ENCODE results near the gene PPFIA4.
A peak's percentile ranks its signal among the peaks of the same experiment; 100 is the strongest.

Gene PPFIA4

DNA sequence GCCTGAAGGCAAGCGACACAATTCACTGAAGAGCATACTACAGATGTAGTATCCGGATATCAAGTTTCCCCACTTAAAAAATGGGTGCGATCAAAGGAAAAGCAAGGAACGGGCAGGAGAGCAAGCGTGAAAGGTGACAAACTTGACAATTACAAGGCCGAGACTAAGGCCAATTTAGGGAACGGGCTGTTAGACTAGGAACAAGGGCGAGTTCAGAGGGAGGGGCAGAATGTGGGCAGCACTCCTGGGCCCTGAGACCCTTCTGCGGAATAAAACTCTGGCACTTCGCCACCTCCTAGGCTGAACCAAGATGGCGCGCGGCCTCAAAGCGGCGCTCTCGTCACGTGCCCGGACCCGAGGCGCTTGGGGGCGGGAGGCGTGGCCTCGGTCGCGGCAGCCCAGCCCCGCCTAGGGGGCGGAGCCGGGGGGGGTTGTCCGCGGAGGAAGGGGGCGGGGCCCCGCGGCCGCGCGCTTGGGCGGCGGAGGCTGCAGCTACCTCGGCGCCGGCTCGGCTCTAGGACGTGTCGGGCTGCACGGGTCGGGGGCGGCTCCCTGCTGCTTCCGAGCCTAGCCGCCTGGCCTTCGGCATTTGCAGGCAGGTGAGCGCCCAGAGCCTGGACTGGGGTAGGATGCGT is at the start of gene PPFIA4:
Gene PPFIA4 (plus strand): TSS at position 461 of the 635 bp plus-strand sequence. CDS start 12,518 bp downstream, outside the sequence.
- H3F3A ChIP-seq (ENCODE audit: insufficient read depth, low read length), result peaks cover 9% of the 10 kb centered on the region
- H3K9me2 ChIP-seq (replicated peaks; ENCODE audit: insufficient read depth, low read length), result no peaks in the 10 kb centered on the region
- DNase-seq, result peak; percentile 94
- no peak within 1 kb of the TSS for H3K27ac ChIP-seq (ENCODE audit: low read length)
- no peaks in the 10 kb centered on the region for H3K79me2 ChIP-seq (ENCODE audit: low read length)
- H2AFZ ChIP-seq (ENCODE audit: low read length), result peak within 1 kb of the TSS; percentile 97
- no peaks in the 10 kb centered on the region for H3K9me3 ChIP-seq (replicated peaks; ENCODE audit: insufficient read depth, low read length)
- 0 out of 2 replicates have a peak, but pooled peaks cover 4% of the 10 kb centered on the region for H3K27me3 ChIP-seq (replicated peaks; ENCODE audit: insufficient read depth, low read length)
- no peak for TF ChIP-seq EZH2phosphoT487 (IDR thresholded peaks at IDR 0.05; ENCODE audit: low read length)
- no peak for TF ChIP-seq EZH2 (optimal IDR thresholded peaks at IDR 0.05; ENCODE audit: low read depth, low read length)
- H3K36me3 ChIP-seq (replicated peaks; ENCODE audit: insufficient read depth, low read length), result 0 out of 2 replicates have a peak, but pooled peaks cover 1% of the 10 kb centered on the region
- H3K4me2 ChIP-seq (ENCODE audit: low read depth, low read length), result peak within 1 kb of the TSS; percentile 99
- H3K9ac ChIP-seq (ENCODE audit: low read length), result peak within 1 kb of the TSS; percentile 62; the same call in 1 of the 2 replicates
- peaks cover 8% of the 10 kb centered on the region for H3K4me1 ChIP-seq (ENCODE audit: low read length)
- no peaks in the 10 kb centered on the region for H4K20me1 ChIP-seq (ENCODE audit: insufficient read depth, low read length)
- peak within 1 kb of the TSS; percentile 86 for H3K4me3 ChIP-seq (ENCODE audit: low read length)

DNA sequence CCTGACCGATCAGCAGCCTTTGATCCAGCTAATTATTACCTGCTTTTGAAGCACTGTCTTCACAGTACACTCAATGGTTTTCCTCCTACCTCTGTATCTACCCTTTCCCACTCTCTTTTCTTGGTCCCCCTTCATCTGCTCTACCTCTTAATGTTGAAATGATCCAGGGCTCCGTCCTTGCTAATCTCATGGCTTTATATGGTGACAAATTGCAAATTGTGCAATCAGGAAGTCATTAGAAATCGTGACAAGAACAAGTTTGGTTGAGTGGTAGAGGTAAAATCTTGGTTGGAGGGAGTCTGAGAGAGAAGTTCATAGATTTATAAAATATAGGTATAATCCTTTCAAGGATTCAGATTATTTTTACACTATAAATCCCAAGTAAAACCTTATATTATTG is 49.7 kb upstream of the PPFIA4 start:
- H3K36me3 ChIP-seq (replicated peaks; ENCODE audit: insufficient read depth, low read length), result no peaks in the 10 kb centered on the region
- no peak overlapping the region for H2AFZ ChIP-seq (ENCODE audit: low read length)
- H3K79me2 ChIP-seq (ENCODE audit: low read length), result no peaks in the 10 kb centered on the region
- no peak for DNase-seq
- H3K27ac ChIP-seq (ENCODE audit: low read length), result no peak overlapping the region
- H3K4me2 ChIP-seq (ENCODE audit: low read depth, low read length), result no peak overlapping the region
- no peaks in the 10 kb centered on the region for H3K4me1 ChIP-seq (ENCODE audit: low read length)
- H3K9me3 ChIP-seq (replicated peaks; ENCODE audit: insufficient read depth, low read length), result no peaks in the 10 kb centered on the region
- TF ChIP-seq EZH2phosphoT487 (IDR thresholded peaks at IDR 0.05; ENCODE audit: low read length) (no peak), EZH2 (optimal IDR thresholded peaks at IDR 0.05; ENCODE audit: low read depth, low read length) (no peak)
- TF ChIP-seq, protein P1, sequence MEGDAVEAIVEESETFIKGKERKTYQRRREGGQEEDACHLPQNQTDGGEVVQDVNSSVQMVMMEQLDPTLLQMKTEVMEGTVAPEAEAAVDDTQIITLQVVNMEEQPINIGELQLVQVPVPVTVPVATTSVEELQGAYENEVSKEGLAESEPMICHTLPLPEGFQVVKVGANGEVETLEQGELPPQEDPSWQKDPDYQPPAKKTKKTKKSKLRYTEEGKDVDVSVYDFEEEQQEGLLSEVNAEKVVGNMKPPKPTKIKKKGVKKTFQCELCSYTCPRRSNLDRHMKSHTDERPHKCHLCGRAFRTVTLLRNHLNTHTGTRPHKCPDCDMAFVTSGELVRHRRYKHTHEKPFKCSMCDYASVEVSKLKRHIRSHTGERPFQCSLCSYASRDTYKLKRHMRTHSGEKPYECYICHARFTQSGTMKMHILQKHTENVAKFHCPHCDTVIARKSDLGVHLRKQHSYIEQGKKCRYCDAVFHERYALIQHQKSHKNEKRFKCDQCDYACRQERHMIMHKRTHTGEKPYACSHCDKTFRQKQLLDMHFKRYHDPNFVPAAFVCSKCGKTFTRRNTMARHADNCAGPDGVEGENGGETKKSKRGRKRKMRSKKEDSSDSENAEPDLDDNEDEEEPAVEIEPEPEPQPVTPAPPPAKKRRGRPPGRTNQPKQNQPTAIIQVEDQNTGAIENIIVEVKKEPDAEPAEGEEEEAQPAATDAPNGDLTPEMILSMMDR (IDR thresholded peaks at IDR 0.05; ENCODE audit: low read length), result no peak
- H3K4me3 ChIP-seq (ENCODE audit: low read length), result no peak overlapping the region
- no peaks in the 10 kb centered on the region for H4K20me1 ChIP-seq (ENCODE audit: insufficient read depth, low read length)
- H3K27me3 ChIP-seq (replicated peaks; ENCODE audit: insufficient read depth, low read length), result no peaks in the 10 kb centered on the region
- H3K9ac ChIP-seq (ENCODE audit: low read length), result no peak overlapping the region
- no peaks in the 10 kb centered on the region for H3F3A ChIP-seq (ENCODE audit: insufficient read depth, low read length)
- no peaks in the 10 kb centered on the region for H3K9me2 ChIP-seq (replicated peaks; ENCODE audit: insufficient read depth, low read length)

DNA sequence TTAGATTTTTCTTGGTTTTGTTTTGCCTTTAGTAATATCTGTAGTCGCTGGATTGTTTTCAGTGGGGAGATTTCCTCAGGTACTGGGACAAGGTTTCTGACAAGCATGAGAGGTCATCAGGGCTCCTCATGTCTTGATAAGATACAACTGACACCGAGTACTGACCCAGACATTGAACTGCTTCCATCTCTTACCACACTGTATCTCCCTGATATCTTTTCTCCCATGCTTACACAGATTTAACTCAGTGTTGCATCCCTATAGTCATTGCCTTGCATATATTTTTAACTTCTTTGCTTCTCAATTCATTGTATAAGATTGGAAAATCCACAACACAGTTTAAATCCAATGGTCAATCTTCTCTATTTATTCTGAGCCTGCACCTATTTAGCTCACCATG is 46.8 kb upstream of the PPFIA4 start:
- H3K27me3 ChIP-seq (replicated peaks; ENCODE audit: insufficient read depth, low read length), result no peaks in the 10 kb centered on the region
- H3K79me2 ChIP-seq (ENCODE audit: low read length), result no peaks in the 10 kb centered on the region
- no peak overlapping the region for H3K4me2 ChIP-seq (ENCODE audit: low read depth, low read length)
- TF ChIP-seq EZH2 (optimal IDR thresholded peaks at IDR 0.05; ENCODE audit: low read depth, low read length), result no peak
- no peak for DNase-seq
- H3K9me3 ChIP-seq (replicated peaks; ENCODE audit: insufficient read depth, low read length), result no peaks in the 10 kb centered on the region
- H2AFZ ChIP-seq (ENCODE audit: low read length), result no peak overlapping the region
- H3F3A ChIP-seq (ENCODE audit: insufficient read depth, low read length), result no peaks in the 10 kb centered on the region
- no peak overlapping the region for H3K4me3 ChIP-seq (ENCODE audit: low read length)
- no peaks in the 10 kb centered on the region for H4K20me1 ChIP-seq (ENCODE audit: insufficient read depth, low read length)
- no peaks in the 10 kb centered on the region for H3K36me3 ChIP-seq (replicated peaks; ENCODE audit: insufficient read depth, low read length)
- no peak overlapping the region for H3K9ac ChIP-seq (ENCODE audit: low read length)
- no peak overlapping the region for H3K27ac ChIP-seq (ENCODE audit: low read length)
- no peaks in the 10 kb centered on the region for H3K4me1 ChIP-seq (ENCODE audit: low read length)
- no peaks in the 10 kb centered on the region for H3K9me2 ChIP-seq (replicated peaks; ENCODE audit: insufficient read depth, low read length)

DNA sequence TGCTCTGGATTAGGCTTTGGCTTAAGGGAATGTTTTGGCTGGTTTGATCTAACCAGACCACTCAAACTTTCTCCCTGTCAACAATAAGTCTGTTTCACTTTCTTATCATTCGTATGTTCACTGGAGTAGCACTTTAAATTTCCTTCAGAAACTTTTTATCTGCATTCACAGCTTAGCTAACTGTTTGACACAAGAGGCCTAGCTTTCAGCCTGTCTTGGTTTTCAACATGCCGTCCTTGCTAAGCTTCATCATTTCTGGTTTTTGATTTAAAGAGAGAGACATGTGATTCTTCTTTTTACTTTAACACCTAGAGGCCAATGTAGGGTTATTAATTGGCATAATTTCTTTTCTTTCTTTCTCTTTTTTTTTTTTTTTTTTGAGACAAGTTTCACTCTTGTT is 44.4 kb upstream of the PPFIA4 start:
- H3K27me3 ChIP-seq (replicated peaks; ENCODE audit: insufficient read depth, low read length), result no peaks in the 10 kb centered on the region
- H3K79me2 ChIP-seq (ENCODE audit: low read length), result no peaks in the 10 kb centered on the region
- no peak overlapping the region for H3K4me2 ChIP-seq (ENCODE audit: low read depth, low read length)
- H3K4me3 ChIP-seq (ENCODE audit: low read length), result no peak overlapping the region
- no peaks in the 10 kb centered on the region for H4K20me1 ChIP-seq (ENCODE audit: insufficient read depth, low read length)
- H3F3A ChIP-seq (ENCODE audit: insufficient read depth, low read length), result no peaks in the 10 kb centered on the region
- no peak overlapping the region for H3K9ac ChIP-seq (ENCODE audit: low read length)
- H3K9me3 ChIP-seq (replicated peaks; ENCODE audit: insufficient read depth, low read length), result no peaks in the 10 kb centered on the region
- DNase-seq, result no peak
- no peaks in the 10 kb centered on the region for H3K9me2 ChIP-seq (replicated peaks; ENCODE audit: insufficient read depth, low read length)
- H3K27ac ChIP-seq (ENCODE audit: low read length), result no peak overlapping the region
- no peaks in the 10 kb centered on the region for H3K4me1 ChIP-seq (ENCODE audit: low read length)
- peak overlapping the region; percentile 22; the same call in 1 of the 2 replicates for H2AFZ ChIP-seq (ENCODE audit: low read length)
- TF ChIP-seq, protein P1 (IDR thresholded peaks at IDR 0.05; ENCODE audit: low read length), result no peak
- TF ChIP-seq EZH2phosphoT487 (IDR thresholded peaks at IDR 0.05; ENCODE audit: low read length), result no peak
- TF ChIP-seq EZH2 (optimal IDR thresholded peaks at IDR 0.05; ENCODE audit: low read depth, low read length), result no peak
- H3K36me3 ChIP-seq (replicated peaks; ENCODE audit: insufficient read depth, low read length), result no peaks in the 10 kb centered on the region

All from MM.1S (cell line).